Stimulated activated CD4-positive, alpha-beta T cell treated with anti-CD3 and anti-CD28 coated beads, Interleukin-4, amount 100 ng/mL, for 24 hours (primary cell): ENCODE results near the gene UPF1.

Experiments used
- DNase-seq: peaks from one replicate; pipeline ENCODE4 v3.0.0-alpha.2; 2020

The UPF1 gene

GRCh38 chr19:18831524-18832305, at the start of gene UPF1:
UPF1 (plus strand) TSS chr19:18831959; CDS start chr19:18832210, 251 bp downstream.
- peak; percentile 97 for DNase-seq

- no peak for DNase-seq
Measured at GRCh38 chr19:18782559-18783225, 49.1 kb upstream of the UPF1 start.

- no peak for DNase-seq
Measured at GRCh38 chr19:18783958-18784785, 47.6 kb upstream of the UPF1 start.

- no peak for DNase-seq
Measured at GRCh38 chr19:18784786-18785120, 47.0 kb upstream of the UPF1 start.

GRCh38 chr19:18785179-18786124, 46.3 kb upstream of the UPF1 start:
- peak; percentile 67 for DNase-seq

- no peak for DNase-seq
Measured at GRCh38 chr19:18788529-18789421, 43.0 kb upstream of the UPF1 start.

- no peak for DNase-seq
Measured at GRCh38 chr19:18789422-18789869, 42.3 kb upstream of the UPF1 start.

GRCh38 chr19:18789883-18790565, 41.7 kb upstream of the UPF1 start:
- DNase-seq: peak; percentile 12

GRCh38 chr19:18790566-18791314, 41.0 kb upstream of the UPF1 start, which contains the start of gene COMP:
COMP (minus strand) TSS chr19:18791305; CDS start chr19:18791269, 36 bp downstream.
- DNase-seq: no peak

- no peak for DNase-seq
Measured at GRCh38 chr19:18791315-18791678, 40.5 kb upstream of the UPF1 start.

GRCh38 chr19:18792661-18793060, 39.1 kb upstream of the UPF1 start:
- DNase-seq: no peak

- DNase-seq: no peak
Measured at GRCh38 chr19:18793144-18794028, 38.4 kb upstream of the UPF1 start.

- no peak for DNase-seq
Measured at GRCh38 chr19:18794029-18794313, 37.8 kb upstream of the UPF1 start.

- no peak for DNase-seq
Measured at GRCh38 chr19:18794692-18795091, 37.1 kb upstream of the UPF1 start.

GRCh38 chr19:18795540-18795939, 36.2 kb upstream of the UPF1 start:
- no peak for DNase-seq

GRCh38 chr19:18796239-18796638, 35.5 kb upstream of the UPF1 start:
- no peak for DNase-seq

GRCh38 chr19:18798384-18799352, 33.1 kb upstream of the UPF1 start:
- DNase-seq: no peak
